HUES48 (cell line): ENCODE results near the gene CYP2B6.
"Not testable (repeated sequence)": the region's sequence is repeated elsewhere in the genome, so short reads cannot be mapped to it uniquely, and the experiment has no call there.

Experiments
- H3K27ac ChIP-seq: one replicate; pipeline ENCODE4 v1.7.0; 2013; ENCODE audit warnings: low read depth, low read length, inconsistent platforms
- H3K27me3 ChIP-seq: 2 replicates; pipeline ENCODE4 v1.6.1; 2013; ENCODE audit warnings: mild to moderate bottlenecking, low read length; ENCODE audit not compliant: control insufficient read depth, insufficient read depth
- H3K36me3 ChIP-seq: 2 replicates; pipeline ENCODE4 v1.6.1; 2013; ENCODE audit warnings: low read length; ENCODE audit not compliant: control insufficient read depth, insufficient read depth
- H3K4me1 ChIP-seq: 2 replicates; pipeline ENCODE4 v1.6.1; 2013; ENCODE audit warnings: mild to moderate bottlenecking, low read length; ENCODE audit not compliant: control insufficient read depth, insufficient read depth
- H3K4me3 ChIP-seq: 2 replicates; pipeline ENCODE4 v1.5.1; 2013; ENCODE audit warnings: mild to moderate bottlenecking, low read depth, low read length
- H3K9ac ChIP-seq: 2 replicates; pipeline ENCODE4 v1.6.1; 2013; ENCODE audit warnings: mild to moderate bottlenecking, low read depth, low read length, moderate library complexity
- H3K9me3 ChIP-seq: 2 replicates; pipeline ENCODE4 v1.6.1; 2013; ENCODE audit warnings: low read length; ENCODE audit not compliant: control insufficient read depth, insufficient read depth

Gene CYP2B6

GRCh38 chr19:40981591-40981990, 9.5 kb upstream of the CYP2B6 start:
- Histone ChIP-seq H3K9me3 (no peaks in the 10 kb centered on the region), H3K27ac (peak overlapping the region; percentile 90), H3K4me1 (peaks cover 38% of the 10 kb centered on the region), H3K4me3 (no peak overlapping the region), H3K27me3 (no peaks in the 10 kb centered on the region), H3K9ac (peak overlapping the region; percentile 54; the same call in 1 of the 2 replicates), H3K36me3 (no peaks in the 10 kb centered on the region)

DNA sequence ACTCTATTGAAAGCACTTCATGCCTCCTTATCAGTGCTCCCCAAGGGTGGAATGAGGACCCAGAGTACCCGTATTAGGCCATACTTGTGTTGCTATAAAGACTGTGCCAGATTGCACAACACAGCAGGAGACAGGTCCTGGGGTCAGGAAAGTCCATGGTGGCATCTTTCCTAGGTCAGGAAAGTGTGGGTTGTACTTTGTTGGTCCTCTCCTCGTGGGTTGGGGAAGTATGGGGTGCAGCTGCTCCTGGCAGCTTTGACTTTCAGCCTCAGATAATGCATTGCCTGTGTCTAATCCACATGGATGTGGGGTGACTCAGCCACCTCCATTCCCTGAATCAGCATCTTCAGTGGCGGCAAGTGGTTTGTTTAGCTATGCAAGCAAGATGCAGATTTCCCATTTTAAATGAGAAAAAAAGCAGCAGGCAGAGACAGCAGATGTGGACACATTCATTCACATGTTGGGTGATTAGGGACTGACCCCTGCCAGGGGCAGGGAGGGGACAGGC, 8.4 kb upstream of the CYP2B6 start:
- Histone ChIP-seq H3K9ac (peak overlapping the region; percentile 28; the same call in 1 of the 2 replicates), H3K9me3 (no peaks in the 10 kb centered on the region), H3K27me3 (no peaks in the 10 kb centered on the region), H3K4me3 (peak overlapping the region; percentile 2), H3K4me1 (peaks cover 38% of the 10 kb centered on the region), H3K36me3 (no peaks in the 10 kb centered on the region), H3K27ac (peak overlapping the region; percentile 90)

DNA sequence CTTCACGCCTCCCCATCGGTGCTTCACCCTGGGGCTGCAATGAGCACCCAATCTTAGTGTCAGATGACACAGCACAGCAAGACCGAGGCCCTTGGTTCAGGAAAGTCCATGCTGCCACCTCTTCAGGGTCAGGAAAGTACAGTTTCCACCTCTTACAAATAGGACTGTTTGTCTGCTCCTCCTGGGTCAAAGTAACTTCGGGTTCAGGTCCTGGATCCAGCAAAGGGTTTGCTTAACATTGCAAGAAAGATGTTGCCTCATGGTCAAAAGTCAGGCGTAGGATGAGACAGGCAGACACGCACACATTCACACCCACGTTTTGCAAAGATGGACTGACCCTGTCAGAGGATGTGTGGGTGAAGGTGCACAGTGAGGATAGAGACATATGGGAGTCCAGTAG, 1.6 kb upstream of the CYP2B6 start:
- Histone ChIP-seq H3K27me3 (no peaks in the 10 kb centered on the region), H3K4me1 (0 out of 2 replicates have a peak, but pooled peaks cover 6% of the 10 kb centered on the region), H3K9ac (no peak overlapping the region), H3K27ac (no peak overlapping the region), H3K4me3 (no peak overlapping the region), H3K9me3 (no peaks in the 10 kb centered on the region), H3K36me3 (no peaks in the 10 kb centered on the region)

- Histone ChIP-seq H3K27ac (no peak overlapping the region), H3K4me3 (no peak overlapping the region), H3K9me3 (no peaks in the 10 kb centered on the region), H3K27me3 (no peaks in the 10 kb centered on the region), H3K36me3 (no peaks in the 10 kb centered on the region), H3K9ac (no peak overlapping the region), H3K4me1 (0 out of 2 replicates have a peak, but pooled peaks cover 6% of the 10 kb centered on the region)
Measured at GRCh38 chr19:40995355-40995754, 4.3 kb downstream of the CYP2B6 start.

DNA sequence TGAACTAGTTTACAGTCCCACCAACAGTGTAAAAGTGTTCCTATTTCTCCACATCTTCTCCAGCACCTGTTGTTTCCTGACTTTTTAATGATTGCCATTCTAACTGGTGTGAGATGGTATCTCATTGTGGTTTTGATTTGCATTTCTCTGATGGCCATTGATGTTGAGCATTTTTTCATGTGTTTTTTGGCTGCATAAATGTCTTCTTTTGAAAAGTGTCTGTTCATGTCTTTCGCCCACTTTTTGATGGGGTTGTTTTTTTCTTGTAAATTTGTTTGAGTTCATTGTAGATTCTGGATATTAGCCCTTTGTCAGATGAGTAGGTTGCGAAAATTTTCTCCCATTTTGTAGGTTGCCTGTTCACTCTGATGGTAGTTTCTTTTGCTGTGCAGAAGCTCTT, 7.9 kb downstream of the CYP2B6 start:
- H3K4me1 ChIP-seq, H3K27me3 ChIP-seq, H3K9me3 ChIP-seq, H3K27ac ChIP-seq, H3K36me3 ChIP-seq, H3K4me3 ChIP-seq, H3K9ac ChIP-seq: not testable (repeated sequence)

- no peak overlapping the region for H3K27ac ChIP-seq
- no peak overlapping the region for H3K4me3 ChIP-seq
- peaks cover 7% of the 10 kb centered on the region for H3K4me1 ChIP-seq
- no peaks in the 10 kb centered on the region for H3K27me3 ChIP-seq
- no peaks in the 10 kb centered on the region for H3K9me3 ChIP-seq
- no peaks in the 10 kb centered on the region for H3K36me3 ChIP-seq
- H3K9ac ChIP-seq = no peak overlapping the region
Measured at GRCh38 chr19:41000310-41000737, 9.2 kb downstream of the CYP2B6 start.

- Histone ChIP-seq H3K36me3 (no peaks in the 10 kb centered on the region), H3K4me3 (no peak overlapping the region), H3K4me1 (peaks cover 7% of the 10 kb centered on the region), H3K9me3 (no peaks in the 10 kb centered on the region), H3K27me3 (no peaks in the 10 kb centered on the region), H3K9ac (no peak overlapping the region), H3K27ac (no peak overlapping the region)
Measured at GRCh38 chr19:41001243-41001971, 10.3 kb downstream of the CYP2B6 start.

DNA sequence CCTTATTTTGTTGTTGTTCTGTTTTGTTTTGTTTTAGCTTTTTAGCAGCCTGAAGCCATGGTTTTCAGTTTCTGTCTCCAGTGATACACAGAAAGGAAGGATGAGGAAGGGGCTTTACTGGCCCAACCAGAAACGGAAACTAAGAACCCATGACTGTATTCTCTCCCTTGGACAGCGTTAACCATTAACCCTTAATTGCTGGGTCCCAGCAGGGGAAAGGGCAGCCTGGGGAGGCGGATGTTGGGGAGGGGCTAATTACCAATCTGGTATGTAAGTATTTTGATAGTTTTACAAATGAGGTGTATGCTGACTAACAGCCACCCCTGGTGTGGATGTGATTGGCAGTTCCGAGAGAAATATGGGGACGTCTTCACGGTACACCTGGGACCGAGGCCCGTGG, 12.6 kb downstream of the CYP2B6 start:
- H3K4me3 ChIP-seq, H3K4me1 ChIP-seq, H3K27me3 ChIP-seq, H3K36me3 ChIP-seq, H3K9me3 ChIP-seq, H3K9ac ChIP-seq, H3K27ac ChIP-seq: not testable (repeated sequence)

DNA sequence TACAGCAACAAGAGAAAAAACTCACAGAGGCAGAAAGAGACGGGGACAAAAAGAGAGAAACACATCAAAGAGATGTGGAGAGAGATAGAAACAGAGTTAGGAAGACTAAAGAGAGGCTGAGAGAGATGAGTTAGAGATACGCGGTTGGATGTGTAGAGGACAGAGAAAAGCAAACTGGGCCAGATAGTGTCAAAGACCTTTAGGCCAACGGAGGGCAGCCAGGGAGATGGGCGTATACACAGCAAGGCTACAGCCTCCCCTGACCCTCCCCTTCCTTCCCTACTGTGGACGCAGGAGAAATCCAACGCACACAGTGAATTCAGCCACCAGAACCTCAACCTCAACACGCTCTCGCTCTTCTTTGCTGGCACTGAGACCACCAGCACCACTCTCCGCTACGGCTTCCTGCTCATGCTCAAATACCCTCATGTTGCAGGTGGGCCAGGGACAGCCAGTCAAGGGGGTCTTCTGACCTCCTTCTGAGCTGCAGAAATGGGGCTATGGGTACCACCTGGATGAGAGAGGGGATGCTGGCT, 18.7 kb downstream of the CYP2B6 start:
- no peaks in the 10 kb centered on the region for H3K9me3 ChIP-seq
- H3K27me3 ChIP-seq = no peaks in the 10 kb centered on the region
- no peaks in the 10 kb centered on the region for H3K4me1 ChIP-seq
- H3K36me3 ChIP-seq = no peaks in the 10 kb centered on the region
- H3K9ac ChIP-seq = no peak overlapping the region
- H3K4me3 ChIP-seq = no peak overlapping the region
- no peak overlapping the region for H3K27ac ChIP-seq

DNA sequence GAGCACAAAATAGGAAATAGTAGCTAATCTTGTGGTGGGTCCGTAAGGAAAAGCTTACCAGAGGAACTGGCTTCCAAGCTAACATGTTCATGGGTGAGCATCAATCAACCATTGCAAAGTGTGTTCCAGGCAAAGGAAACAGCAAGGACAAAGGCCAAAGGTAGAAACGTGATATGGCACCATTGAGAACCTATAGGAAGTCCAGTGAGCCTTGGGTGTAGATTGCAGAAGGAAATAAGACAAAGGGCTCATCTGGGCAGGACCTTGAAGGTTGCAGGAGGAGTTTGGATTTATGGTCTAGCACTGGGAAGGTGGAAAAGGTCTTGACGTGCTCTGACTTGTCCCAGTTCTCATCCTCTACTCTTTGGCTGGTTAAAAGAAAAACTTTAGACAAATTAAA, 22.3 kb downstream of the CYP2B6 start:
- Histone ChIP-seq H3K4me1 (no peaks in the 10 kb centered on the region), H3K9me3 (no peaks in the 10 kb centered on the region), H3K4me3 (no peak overlapping the region), H3K9ac (no peak overlapping the region), H3K27me3 (no peaks in the 10 kb centered on the region), H3K27ac (no peak overlapping the region), H3K36me3 (no peaks in the 10 kb centered on the region)

GRCh38 chr19:41014643-41015042, 23.6 kb downstream of the CYP2B6 start:
- no peaks in the 10 kb centered on the region for H3K36me3 ChIP-seq
- no peak overlapping the region for H3K9ac ChIP-seq
- no peaks in the 10 kb centered on the region for H3K9me3 ChIP-seq
- H3K4me1 ChIP-seq = no peaks in the 10 kb centered on the region
- no peak overlapping the region for H3K27ac ChIP-seq
- no peak overlapping the region for H3K4me3 ChIP-seq
- H3K27me3 ChIP-seq = no peaks in the 10 kb centered on the region
